GM23248 (cell line): ENCODE results near the gene LAMB1.

Source experiments
- EZH2 ChIP-seq: fragments of 200-600 bp; sonication (generic); IDR thresholded peaks from 2 replicates; pipeline ENCODE4 v1.6.1; 2018; ENCODE audit warnings: antibody characterized with exemption, mild to moderate bottlenecking; ENCODE audit not compliant: insufficient read depth, poor library complexity, severe bottlenecking
- EZH2phosphoT487 ChIP-seq: fragments of 200-600 bp; sonication (generic); IDR thresholded peaks from 2 replicates; pipeline ENCODE4 v1.6.1; 2018; ENCODE audit warnings: antibody characterized with exemption, moderate library complexity, mild to moderate bottlenecking, low read depth; ENCODE audit not compliant: insufficient read depth

- no peak for TF ChIP-seq EZH2
- no peak for TF ChIP-seq EZH2phosphoT487
These were observed 1.5 kb upstream of the LAMB1 start for GRCh38 chr7:108004220-108005142.
